ENCODE results near the gene EGR1. TPM values are rescaled to one million over a fixed set of nuclear protein-coding genes. Genes with fewer than 3 reads are reported as not detected.
"Not testable (repeated sequence)": the region's sequence is repeated elsewhere in the genome, so short reads cannot be mapped to it uniquely, and the experiment has no call there.

Gene EGR1
- total RNA-seq, 2 experiments from 2014 or later = 0.13 to 1.1 TPM

DNA sequence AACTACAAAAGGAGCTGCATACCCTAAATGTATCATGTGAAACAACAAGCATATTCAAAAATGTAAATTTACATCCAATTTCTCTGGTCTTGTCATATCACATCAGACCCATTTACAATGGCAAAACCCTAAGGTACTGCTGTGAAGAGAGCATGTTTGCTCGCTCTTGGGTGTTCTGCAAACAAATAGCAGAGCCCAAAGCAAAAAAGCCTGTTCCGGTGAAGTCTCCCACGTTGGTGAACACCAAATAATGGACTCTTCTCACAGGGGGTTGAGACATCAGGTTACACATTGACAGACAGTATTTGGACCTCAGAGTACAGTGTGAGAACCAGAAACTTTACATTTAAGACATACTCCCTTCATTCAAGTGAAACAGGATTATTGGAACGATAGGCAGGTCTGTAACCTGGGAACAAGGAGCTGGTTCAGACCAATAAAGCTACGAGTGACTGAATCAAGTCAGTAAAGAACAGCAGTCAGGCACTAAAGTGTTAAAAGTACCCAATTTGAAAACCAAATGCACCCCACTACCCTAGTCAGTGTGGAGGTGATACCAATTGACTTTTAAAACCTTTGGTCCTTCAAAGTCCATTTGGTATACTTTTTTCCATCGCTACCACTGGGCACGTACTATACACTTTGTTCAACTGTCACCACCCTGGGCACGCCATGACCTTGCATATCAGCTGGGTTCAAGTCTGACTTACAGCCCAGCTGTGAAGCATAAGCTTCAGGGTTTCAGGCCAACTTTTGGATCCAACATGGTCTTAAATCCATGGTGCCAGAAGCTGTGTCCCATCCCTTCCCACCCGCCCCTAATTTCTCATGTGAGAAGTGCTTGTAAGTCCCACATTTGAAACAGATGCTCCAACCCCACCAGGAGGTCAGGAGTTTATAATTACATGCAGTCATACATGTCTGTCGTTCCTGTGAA lies 41.4 kb downstream of the EGR1 start:
- H3K4me2 ChIP-seq (ENCODE audit: low read length) = no peak overlapping the region
- intact Hi-C loops (cut with micrococcal nuclease; ENCODE audit: unreplicated experiment) = no loop called here
- H3K9me2 ChIP-seq (ENCODE audit: insufficient read depth, low read length) = no peaks in the 10 kb centered on the region
- no peaks in the 10 kb centered on the region for H3K4me1 ChIP-seq (ENCODE audit: insufficient read depth, low read length, poor library complexity, severe bottlenecking)
- no peak for DNase-seq (ENCODE audit: low spot score)
- CTCF ChIA-PET (ENCODE audit: unreplicated experiment) = no interaction called here
- no peaks in the 10 kb centered on the region for H3K9me3 ChIP-seq (ENCODE audit: low read length)
- H3K4me3 ChIP-seq (ENCODE audit: low read depth, low read length, poor library complexity, severe bottlenecking) = no peak overlapping the region
- H3K36me3 ChIP-seq (ENCODE audit: insufficient read depth, low read length) = peaks cover 68% of the 10 kb centered on the region
- BruUV-seq (replicated peaks) = no TSS peak
- no peaks in the 10 kb centered on the region for H4K20me1 ChIP-seq (ENCODE audit: insufficient read depth, low read length)
- H3K27ac ChIP-seq (ENCODE audit: low read depth, low read length, poor library complexity, severe bottlenecking) = no peak overlapping the region
- TF ChIP-seq, protein P1, sequence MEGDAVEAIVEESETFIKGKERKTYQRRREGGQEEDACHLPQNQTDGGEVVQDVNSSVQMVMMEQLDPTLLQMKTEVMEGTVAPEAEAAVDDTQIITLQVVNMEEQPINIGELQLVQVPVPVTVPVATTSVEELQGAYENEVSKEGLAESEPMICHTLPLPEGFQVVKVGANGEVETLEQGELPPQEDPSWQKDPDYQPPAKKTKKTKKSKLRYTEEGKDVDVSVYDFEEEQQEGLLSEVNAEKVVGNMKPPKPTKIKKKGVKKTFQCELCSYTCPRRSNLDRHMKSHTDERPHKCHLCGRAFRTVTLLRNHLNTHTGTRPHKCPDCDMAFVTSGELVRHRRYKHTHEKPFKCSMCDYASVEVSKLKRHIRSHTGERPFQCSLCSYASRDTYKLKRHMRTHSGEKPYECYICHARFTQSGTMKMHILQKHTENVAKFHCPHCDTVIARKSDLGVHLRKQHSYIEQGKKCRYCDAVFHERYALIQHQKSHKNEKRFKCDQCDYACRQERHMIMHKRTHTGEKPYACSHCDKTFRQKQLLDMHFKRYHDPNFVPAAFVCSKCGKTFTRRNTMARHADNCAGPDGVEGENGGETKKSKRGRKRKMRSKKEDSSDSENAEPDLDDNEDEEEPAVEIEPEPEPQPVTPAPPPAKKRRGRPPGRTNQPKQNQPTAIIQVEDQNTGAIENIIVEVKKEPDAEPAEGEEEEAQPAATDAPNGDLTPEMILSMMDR (conservative IDR thresholded peaks at IDR 0.05; ENCODE audit: low read length) = no peak
- no peak for TF ChIP-seq EZH2phosphoT487 (IDR thresholded peaks at IDR 0.05; ENCODE audit: borderline replicate concordance, low read depth, low read length)
- no peak overlapping the region for H2AFZ ChIP-seq (ENCODE audit: low read length)
- POLR2A ChIA-PET = interaction anchor here (0.6 kb wide), 1 partner anchor 32 kb away, joined by 5 read pairs; no protein-coding TSS in a partner anchor
- no peaks in the 10 kb centered on the region for H3K79me2 ChIP-seq (ENCODE audit: insufficient read depth, low read depth, low read length)

DNA sequence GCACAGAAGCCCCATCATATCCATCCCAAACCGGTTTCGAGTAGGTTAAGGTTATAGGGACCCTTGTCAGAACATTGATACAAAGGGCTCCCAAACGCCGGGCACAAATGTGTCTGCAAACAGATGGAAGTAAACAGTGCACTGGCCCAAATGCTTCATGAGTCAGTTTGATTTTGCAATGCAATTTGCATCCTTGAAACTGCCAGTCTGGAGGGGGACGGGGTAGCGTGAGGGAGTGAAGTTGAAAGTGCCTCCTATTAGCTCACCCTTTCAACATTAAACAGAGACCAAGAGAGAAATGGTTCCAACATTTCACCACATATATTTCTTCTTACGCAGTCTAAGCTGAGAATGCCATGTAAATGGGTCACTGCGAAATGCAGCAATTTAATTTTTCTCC lies 42.2 kb downstream of the EGR1 start:
- peaks cover 75% of the 10 kb centered on the region for H3K36me3 ChIP-seq (ENCODE audit: insufficient read depth, low read length)
- H3K9me3 ChIP-seq (ENCODE audit: low read length); CTCF ChIA-PET (ENCODE audit: unreplicated experiment); H3K4me1 ChIP-seq (ENCODE audit: insufficient read depth, low read length, poor library complexity, severe bottlenecking); H3K4me2 ChIP-seq (ENCODE audit: low read length); intact Hi-C loops (cut with micrococcal nuclease; ENCODE audit: unreplicated experiment); H2AFZ ChIP-seq (ENCODE audit: low read length); H3K9me2 ChIP-seq (ENCODE audit: insufficient read depth, low read length); H4K20me1 ChIP-seq (ENCODE audit: insufficient read depth, low read length); H3K79me2 ChIP-seq (ENCODE audit: insufficient read depth, low read depth, low read length); H3K27ac ChIP-seq (ENCODE audit: low read depth, low read length, poor library complexity, severe bottlenecking); DNase-seq (ENCODE audit: low spot score); H3K4me3 ChIP-seq (ENCODE audit: low read depth, low read length, poor library complexity, severe bottlenecking): not testable (repeated sequence)
- POLR2A ChIA-PET = interaction anchor here (0.6 kb wide), 1 partner anchor 33 kb away, joined by 5 read pairs; no protein-coding TSS in a partner anchor
- BruUV-seq (replicated peaks) = TSS peak; percentile 50

DNA sequence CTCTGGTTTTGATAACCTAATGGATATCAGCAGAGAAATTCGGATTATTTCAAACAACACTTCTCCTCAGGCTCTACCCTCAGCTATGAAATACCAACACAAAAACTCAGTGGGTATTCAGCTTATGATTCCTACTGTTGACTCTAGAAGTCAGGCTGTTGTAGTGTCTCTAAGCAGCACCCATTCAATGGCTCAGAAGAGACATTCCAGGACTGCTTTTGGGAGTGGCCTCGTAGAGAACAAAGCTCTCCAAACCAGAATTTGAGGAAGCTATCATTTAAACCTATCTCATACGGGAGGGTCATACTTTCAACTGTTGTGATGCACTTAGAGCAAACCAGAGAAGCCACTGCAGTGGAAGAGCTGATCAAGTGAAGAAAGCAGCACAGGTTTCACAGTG lies 43.7 kb downstream of the EGR1 start:
- Histone ChIP-seq H3K4me2 (ENCODE audit: low read length) (no peak overlapping the region), H2AFZ (ENCODE audit: low read length) (no peak overlapping the region), H3K79me2 (ENCODE audit: insufficient read depth, low read depth, low read length) (no peaks in the 10 kb centered on the region), H3K9me3 (ENCODE audit: low read length) (no peaks in the 10 kb centered on the region), H3K4me1 (ENCODE audit: insufficient read depth, low read length, poor library complexity, severe bottlenecking) (no peaks in the 10 kb centered on the region), H3K27ac (ENCODE audit: low read depth, low read length, poor library complexity, severe bottlenecking) (no peak overlapping the region), H3K9me2 (ENCODE audit: insufficient read depth, low read length) (no peaks in the 10 kb centered on the region), H4K20me1 (ENCODE audit: insufficient read depth, low read length) (no peaks in the 10 kb centered on the region), H3K4me3 (ENCODE audit: low read depth, low read length, poor library complexity, severe bottlenecking) (no peak overlapping the region), H3K36me3 (ENCODE audit: insufficient read depth, low read length) (peaks cover 90% of the 10 kb centered on the region)
- ChIA-PET CTCF (ENCODE audit: unreplicated experiment) (interaction anchor here (1.0 kb wide), 1 partner anchor 33 kb away, joined by 3 read pairs; no protein-coding TSS in a partner anchor), POLR2A (interaction anchor here (1.1 kb wide), 1 partner anchor 20 kb away, joined by 4 read pairs; no protein-coding TSS in a partner anchor)
- TF ChIP-seq, protein P1 (conservative IDR thresholded peaks at IDR 0.05; ENCODE audit: low read length) = no peak
- TF ChIP-seq EZH2phosphoT487 (IDR thresholded peaks at IDR 0.05; ENCODE audit: borderline replicate concordance, low read depth, low read length) = no peak
- DNase-seq (ENCODE audit: low spot score) = no peak
- BruUV-seq (replicated peaks) = no TSS peak
- intact Hi-C loops (cut with micrococcal nuclease; ENCODE audit: unreplicated experiment) = no loop called here

All from OCI-LY7 (cell line).